ENCODE data around the gene PRDX4. TPM values are rescaled to one million over a fixed set of nuclear protein-coding genes. Genes with fewer than 3 reads are reported as not detected.

The PRDX4 gene
- total and polyA plus RNA-seq, 2 of the 8 experiments (the other 6 are each of a cell fraction or from before 2014, with no cell fraction given): 130 TPM

DNA sequence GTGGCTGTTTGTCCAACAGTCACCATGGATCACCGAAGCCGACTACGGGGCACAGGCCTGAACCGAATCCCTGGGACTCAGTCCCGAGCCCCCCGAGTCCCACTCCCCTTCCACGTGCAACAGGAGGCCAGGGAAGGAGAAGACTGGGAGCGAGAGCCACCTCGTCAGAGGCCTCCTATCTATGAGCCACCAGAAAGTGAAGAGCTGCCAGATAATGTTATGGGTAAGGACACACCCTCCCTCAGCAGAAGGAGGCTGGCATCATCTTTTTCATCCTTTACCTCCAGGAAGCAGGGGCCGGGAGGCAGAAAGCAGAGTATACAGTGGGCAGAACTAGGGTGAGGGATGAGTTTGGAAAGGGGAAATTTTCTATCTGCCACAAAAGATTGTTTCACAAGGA is 2.8 kb upstream of the PRDX4 start:
- Histone ChIP-seq H3K4ac (replicated peaks; ENCODE audit: insufficient read length, low read depth, low read length) (no peak overlapping the region), H3K23me2 (ENCODE audit: low read depth, low read length) (0 out of 2 replicates have a peak, but pooled peaks cover 2% of the 10 kb centered on the region), H3K23ac (ENCODE audit: insufficient read length) (no peak overlapping the region), H2BK12ac (ENCODE audit: low read depth, low read length) (no peak overlapping the region), H3K18ac (ENCODE audit: extremely low read depth, low read length) (peak overlapping the region; percentile 32), H2BK20ac (ENCODE audit: low read length) (no peak overlapping the region), H4K8ac (ENCODE audit: extremely low read depth, insufficient read depth, low read length) (no peak overlapping the region), H4K5ac (ENCODE audit: insufficient read length, low read depth, low read length) (no peak overlapping the region), H3K79me2 (ENCODE audit: control insufficient read depth in 1 of 2, insufficient read depth in 2 of 2, low read length in 2 of 2) (peaks cover 0 to 15% of the 10 kb centered on the region in 2 experiments; a peak in 2 of 4 replicates), H3K14ac (ENCODE audit: insufficient read length) (no peak overlapping the region), H3K79me1 (ENCODE audit: low read depth, low read length) (no peaks in the 10 kb centered on the region), H3K27ac (ENCODE audit: low read depth, low read length) (no peak overlapping the region), H3K9ac (replicated peaks in 1 of 4; ENCODE audit: extremely low read depth in 1 of 4, low read depth in 3 of 4, low read length in 3 of 4) (no peak overlapping the region), H3K4me1 (replicated peaks in 1 of 4; ENCODE audit: control insufficient read depth in 3 of 4, insufficient read depth in 4 of 4, low read length in 3 of 4) (peaks cover 0 to 17% (median 3%) of the 10 kb centered on the region in 4 experiments; a peak in 5 of 7 replicates), H3K4me2 (ENCODE audit: insufficient read depth in 1 of 2, low read depth in 2 of 2, low read length in 2 of 2) (no peak overlapping the region), H2BK120ac (replicated peaks; ENCODE audit: low read depth, low read length) (no peak overlapping the region), H4K91ac (replicated peaks; ENCODE audit: insufficient read length, low read length) (no peak overlapping the region), H2BK15ac (ENCODE audit: low read length) (no peak overlapping the region), H2AFZ (ENCODE audit: low read length) (no peak overlapping the region), H4K20me1 (replicated peaks in 1 of 2; ENCODE audit: control insufficient read depth in 1 of 2, insufficient read depth in 2 of 2, low read length in 2 of 2) (no peaks in the 10 kb centered on the region), H3K27me3 (replicated peaks in 1 of 4; ENCODE audit: control insufficient read depth in 3 of 4, extremely low read depth in 1 of 4, insufficient read depth in 3 of 4, low read length in 3 of 4) (no peaks in the 10 kb centered on the region), H3K4me3 (ENCODE audit: extremely low read depth in 1 of 4, insufficient read depth in 2 of 4, low read depth in 3 of 4, low read length in 4 of 4) (no peak overlapping the region), H2AK5ac (ENCODE audit: low read depth, low read length) (no peak overlapping the region), H3K56ac (replicated peaks; ENCODE audit: insufficient read length, low read depth, low read length) (no peak overlapping the region), H3K9me3 (ENCODE audit: insufficient read depth in 2 of 2, low read depth in 1 of 2, low read length in 1 of 2) (no peaks in the 10 kb centered on the region), H3K36me3 (ENCODE audit: control insufficient read depth in 2 of 4, insufficient read depth in 4 of 4, low read length in 3 of 4) (no peaks in the 10 kb centered on the region), H2BK5ac (ENCODE audit: low read depth, low read length) (no peak overlapping the region)
- TF ChIP-seq TEAD4 (IDR thresholded peaks at IDR 0.05; ENCODE audit: low read depth, low read length) (no peak), RFX5 (IDR thresholded peaks at IDR 0.05; ENCODE audit: borderline replicate concordance, low read depth, low read length) (no peak), RXRA (IDR thresholded peaks at IDR 0.05; ENCODE audit: insufficient read depth, low read depth, low read length) (no peak), KDM4A (IDR thresholded peaks at IDR 0.05; ENCODE audit: low read depth, low read length, severe bottlenecking) (no peak), FOSL1 (IDR thresholded peaks at IDR 0.05; ENCODE audit: insufficient read depth, low read depth, low read length) (no peak), KDM5A (IDR thresholded peaks at IDR 0.05; ENCODE audit: low read length) (no peak), SRF (IDR thresholded peaks at IDR 0.05; ENCODE audit: low read depth, low read length) (no peak), USF2 (IDR thresholded peaks at IDR 0.05; ENCODE audit: low read length) (no peak), CHD1 (IDR thresholded peaks at IDR 0.05; ENCODE audit: low read depth, low read length) (no peak), CBX5 (IDR thresholded peaks at IDR 0.05; ENCODE audit: low read depth, low read length) (no peak), ATF3 (IDR thresholded peaks at IDR 0.05; ENCODE audit: insufficient read depth, low read depth, low read length) (no peak), EZH2 (IDR thresholded peaks at IDR 0.05; ENCODE audit: low read depth, low read length, severe bottlenecking) (no peak), MAFK (IDR thresholded peaks at IDR 0.05; ENCODE audit: low read depth, low read length) (no peak)
- no peak for FAIRE-seq
- CTCF ChIA-PET (ENCODE audit: partially characterized antibody): interaction anchor here (1.0 kb wide), 1 partner anchor 48 kb away, joined by 5 read pairs; no protein-coding TSS in a partner anchor
- WGBS, 2 experiments (ENCODE audit: extremely low coverage in 1 of 2, insufficient coverage in 1 of 2, insufficient read length in 1 of 2, insufficient replicate concordance in 2 of 2, low coverage in 1 of 2, low lambda C conversion rate in 2 of 2, missing lambda C conversion rate in 1 of 2): 91% methylated on average over 6 of the region's 10 CpGs; no CpG with 5 or more reads in 1 of the 2 experiments
- no peak for DNase-seq (ENCODE audit: low read depth in 1 of 2, low spot score in 2 of 2)
- POLR2A ChIA-PET (ENCODE audit: partially characterized antibody): no interaction called here

Measured in H1 (cell line).